Fibroblast of skin of right biceps (primary cell): ENCODE data around the gene GPR35.

Source experiments
- DNase-seq: peaks from one replicate; pipeline ENCODE4 v3.0.0-alpha.2; 2013

GPR35 gene

GRCh38 chr2:240624950-240625621, at the start of gene GPR35:
Gene GPR35, plus strand, starts transcription at chr2:240625480. Its CDS starts 4,473 bp downstream, at chr2:240629953.
- DNase-seq = peak; percentile 82

- no peak for DNase-seq
Observed at GRCh38 chr2:240576036-240576435, 49.2 kb upstream of the GPR35 start.

DNA sequence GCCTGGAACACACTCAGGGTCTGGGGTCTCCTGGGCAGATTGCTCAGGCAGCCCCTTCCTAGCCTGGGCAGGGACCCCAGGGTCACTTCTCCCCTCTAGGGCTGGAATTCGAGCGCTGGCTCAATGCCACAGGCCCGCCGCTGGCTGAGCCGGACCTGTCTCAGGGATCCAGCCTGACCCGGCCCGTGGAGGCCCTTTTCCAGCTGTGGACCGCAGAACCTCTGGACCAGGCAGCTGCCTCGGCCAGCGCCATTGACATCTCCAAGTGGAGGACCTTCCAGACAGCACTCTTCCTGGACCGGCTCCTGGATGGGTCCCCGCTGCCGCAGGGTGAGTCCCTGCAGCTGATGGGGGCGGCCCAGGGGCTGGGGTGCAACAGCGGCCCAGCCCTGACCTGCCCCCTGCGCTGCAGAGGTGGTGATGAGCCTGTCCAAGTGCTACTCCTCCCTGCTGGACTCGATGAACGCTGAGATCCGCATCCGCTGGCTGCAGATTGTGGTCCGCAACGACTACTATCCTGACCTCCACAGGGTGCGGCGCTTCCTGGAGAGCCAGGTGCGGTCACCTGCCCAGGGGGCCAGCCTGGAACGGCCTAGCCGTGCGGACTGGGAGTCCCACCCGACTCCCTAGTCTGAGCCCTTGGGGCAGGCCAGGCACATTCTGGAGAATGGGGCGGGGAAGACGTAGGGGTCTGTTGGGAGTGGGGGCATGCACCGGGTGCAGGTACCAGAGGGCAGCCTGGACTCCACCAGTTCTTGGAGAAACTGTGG, 48.7 kb upstream of the GPR35 start:
- DNase-seq = no peak

DNA sequence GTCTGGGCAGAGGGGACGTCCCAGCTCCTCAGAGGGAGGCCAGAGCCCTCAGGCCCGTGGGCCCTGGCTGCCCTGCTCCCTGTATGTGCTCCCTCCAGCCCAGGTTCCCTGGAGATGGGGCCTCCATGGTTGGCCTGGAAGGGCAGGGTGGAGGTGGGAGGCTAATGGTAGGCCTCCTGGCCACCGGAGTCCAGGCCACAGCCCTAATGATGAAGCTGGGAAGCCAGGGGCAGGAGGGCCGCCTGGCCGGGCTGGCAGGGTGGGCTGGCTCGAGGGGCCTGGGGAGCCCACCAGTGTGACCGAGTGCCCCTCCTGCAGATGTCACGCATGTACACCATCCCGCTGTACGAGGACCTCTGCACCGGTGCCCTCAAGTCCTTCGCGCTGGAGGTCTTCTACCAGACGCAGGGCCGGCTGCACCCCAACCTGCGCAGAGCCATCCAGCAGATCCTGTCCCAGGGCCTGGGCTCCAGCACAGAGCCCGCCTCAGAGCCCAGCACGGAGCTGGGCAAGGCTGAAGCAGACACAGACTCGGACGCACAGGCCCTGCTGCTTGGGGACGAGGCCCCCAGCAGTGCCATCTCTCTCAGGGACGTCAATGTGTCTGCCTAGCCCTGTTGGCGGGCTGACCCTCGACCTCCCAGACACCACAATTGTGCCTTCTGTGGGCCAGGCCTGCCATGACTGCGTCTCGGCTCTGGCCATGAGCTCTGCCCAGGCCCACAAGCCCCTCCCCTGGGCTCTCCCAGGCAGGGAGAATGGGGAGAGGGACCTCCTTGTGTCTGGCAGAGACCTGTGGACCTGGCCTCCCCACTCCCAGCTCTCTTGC, 47.8 kb upstream of the GPR35 start:
- DNase-seq = no peak

GRCh38 chr2:240578110-240578450, 47.2 kb upstream of the GPR35 start:
- DNase-seq = no peak

DNA sequence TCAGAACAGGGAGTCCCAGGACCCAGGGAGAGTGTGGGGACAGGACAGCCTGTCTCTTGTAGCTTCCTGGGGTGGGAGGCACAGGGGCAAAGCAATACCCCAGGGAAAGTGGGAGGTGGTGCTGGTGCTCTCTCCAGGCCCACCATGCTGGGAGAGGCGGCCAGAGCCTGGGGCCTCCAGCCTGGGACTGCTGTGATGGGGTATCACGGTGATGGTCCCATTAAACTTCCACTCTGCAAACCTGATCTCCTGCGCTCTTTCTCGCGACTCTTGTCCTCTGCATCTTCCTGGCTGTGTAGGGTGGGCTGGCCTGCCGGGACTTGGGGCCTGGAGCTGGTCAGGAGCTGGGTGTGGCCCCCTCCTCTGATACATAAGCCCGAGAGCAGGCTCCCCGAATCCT, 46.8 kb upstream of the GPR35 start:
- DNase-seq = no peak

DNA sequence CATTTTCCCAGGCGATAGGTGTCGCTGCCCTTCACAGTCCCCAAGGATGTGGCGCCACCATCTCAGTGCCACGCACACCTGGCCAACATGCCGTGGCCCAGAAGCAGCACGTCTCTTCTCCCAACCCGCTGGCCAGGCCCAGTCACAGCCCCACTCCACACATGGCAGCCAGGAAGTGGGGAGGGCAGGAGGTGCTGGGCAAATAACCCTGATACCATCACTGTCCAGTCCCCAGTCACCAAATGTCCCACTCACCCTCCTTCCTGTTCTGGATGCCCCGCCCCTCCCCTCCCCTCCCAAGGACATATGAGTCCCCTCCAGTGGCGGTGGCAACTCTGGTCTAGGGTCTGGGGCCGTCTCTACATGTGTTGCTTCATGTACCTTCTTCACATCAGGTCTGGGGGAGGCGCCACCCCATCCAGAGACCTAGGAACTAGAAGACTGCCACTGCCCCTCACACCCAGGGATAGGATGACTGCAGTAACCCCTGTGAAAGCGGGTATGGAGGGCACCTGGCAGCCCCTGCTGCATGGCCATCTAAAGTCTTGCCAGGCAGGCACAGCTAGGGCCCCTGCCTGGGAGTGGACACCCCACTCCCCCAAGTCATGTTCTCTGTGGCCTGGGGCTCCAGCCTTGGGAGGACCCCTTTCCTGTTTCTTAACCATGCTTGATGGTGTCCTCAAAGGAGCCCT, 46.1 kb upstream of the GPR35 start:
- DNase-seq = no peak

DNA sequence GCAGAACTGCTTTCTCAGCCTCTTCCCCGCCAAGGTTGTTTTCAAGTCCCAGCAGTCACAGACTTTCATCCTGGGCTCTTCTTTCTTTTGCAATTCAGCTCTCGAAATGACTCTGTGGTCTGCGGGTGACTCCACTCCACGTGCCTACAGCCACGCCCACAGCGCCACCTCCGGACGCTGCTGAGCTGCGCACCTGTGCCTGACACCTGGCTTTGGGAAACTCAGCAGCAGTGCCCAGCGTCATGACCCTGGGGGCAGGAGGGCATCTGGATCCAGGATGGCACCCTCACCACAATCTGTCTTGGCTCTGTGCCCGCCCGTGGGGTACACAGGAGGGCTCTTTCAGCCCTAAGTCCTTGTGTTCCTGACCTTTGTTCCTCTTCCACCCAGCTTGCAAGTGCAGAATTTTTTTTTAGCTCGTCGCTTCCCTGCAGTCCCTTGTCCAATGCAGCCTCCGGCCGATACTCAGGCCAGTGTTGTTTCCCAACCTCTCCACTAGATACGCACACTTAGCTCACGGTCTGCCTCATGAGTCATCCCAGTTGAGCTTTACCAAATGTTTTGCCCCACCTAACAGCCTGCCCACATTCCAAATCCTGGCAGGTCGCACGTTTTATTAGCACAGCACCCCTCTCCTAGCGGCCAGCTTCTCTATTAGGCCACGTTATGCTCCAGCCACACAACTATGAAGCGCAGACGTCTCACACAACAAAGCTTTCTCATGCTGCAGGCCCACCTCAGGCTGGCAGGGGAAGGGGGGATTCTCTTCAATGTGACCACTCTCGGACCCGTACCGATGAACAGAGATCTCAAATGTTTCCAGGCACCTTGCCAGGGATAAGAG, 45.3 kb upstream of the GPR35 start:
- peak; percentile 32 for DNase-seq

GRCh38 chr2:240581811-240582210, 43.5 kb upstream of the GPR35 start:
- DNase-seq = no peak

GRCh38 chr2:240582781-240583180, 42.5 kb upstream of the GPR35 start:
- DNase-seq = no peak

- no peak for DNase-seq
Observed at GRCh38 chr2:240583774-240584173, 41.5 kb upstream of the GPR35 start.

DNA sequence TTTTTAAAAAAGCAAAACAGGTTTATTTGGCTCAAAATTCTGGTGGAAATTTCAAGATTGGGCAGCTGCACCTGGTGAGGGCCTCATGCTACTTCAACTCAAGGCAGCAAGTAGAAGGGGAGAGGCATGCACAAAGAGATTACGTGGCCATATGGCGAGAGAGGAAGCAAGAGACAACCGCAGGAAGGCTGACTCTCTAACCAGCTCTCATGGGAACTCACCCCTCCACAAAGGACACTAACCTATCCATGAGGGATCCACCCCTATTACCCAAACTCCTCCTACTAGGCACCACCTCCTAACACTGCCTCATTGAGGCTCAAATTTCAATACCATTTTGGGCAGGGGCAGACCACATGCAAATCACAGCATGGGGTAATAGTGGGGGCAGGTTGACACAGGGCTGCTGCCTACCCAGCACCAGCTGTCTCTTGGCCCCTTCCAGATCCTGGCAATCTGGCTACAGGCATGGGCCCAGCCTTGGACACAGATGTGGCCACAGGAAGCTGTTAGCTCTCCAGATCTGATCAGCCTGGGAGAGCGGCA, 40.7 kb upstream of the GPR35 start:
- peak; percentile 38 for DNase-seq

GRCh38 chr2:240585101-240585500, 40.2 kb upstream of the GPR35 start:
- DNase-seq = no peak

- no peak for DNase-seq
Observed at GRCh38 chr2:240585681-240586197, 39.5 kb upstream of the GPR35 start.

GRCh38 chr2:240586198-240586918, 38.9 kb upstream of the GPR35 start, which contains the start of gene CAPN10:
Gene CAPN10, plus strand, starts transcription at chr2:240586734. Its CDS starts 178 bp downstream, at chr2:240586912.
- DNase-seq = peak; percentile 94

GRCh38 chr2:240586919-240587800, 38.1 kb upstream of the GPR35 start:
- no peak for DNase-seq

DNA sequence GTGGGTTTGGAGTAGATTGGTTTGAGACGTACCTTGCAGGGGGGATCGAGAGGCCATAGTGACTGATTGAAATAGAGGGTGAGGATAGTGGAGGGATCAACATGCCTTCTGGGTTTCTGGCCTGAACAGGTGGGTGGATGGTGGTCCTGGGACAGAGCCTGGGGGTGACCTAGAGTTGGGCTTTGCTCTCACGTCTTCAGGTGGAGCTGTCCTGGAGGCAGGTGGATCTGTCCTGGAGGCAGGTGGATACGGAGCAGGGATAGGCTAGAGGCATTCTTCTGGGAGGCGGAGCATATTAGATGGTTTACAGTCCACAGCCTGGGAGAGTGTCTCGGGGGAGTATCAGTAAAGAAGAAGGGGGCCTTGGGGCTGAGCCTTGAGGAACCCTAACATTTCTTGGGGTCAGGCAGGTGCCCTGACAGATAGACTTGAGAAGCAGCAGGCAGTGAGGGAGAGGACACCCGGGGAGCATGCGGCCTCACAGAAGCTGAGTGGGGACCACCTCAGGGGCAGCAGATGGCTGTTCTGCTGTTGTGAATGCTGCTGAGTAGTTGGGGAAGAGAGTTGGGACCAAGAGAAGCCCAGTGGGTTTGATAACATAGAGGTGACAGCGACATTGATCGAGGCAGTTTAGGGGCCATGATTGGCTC, 37.1 kb upstream of the GPR35 start:
- no peak for DNase-seq

- DNase-seq = no peak
Observed at GRCh38 chr2:240588669-240589068, 36.6 kb upstream of the GPR35 start.

DNA sequence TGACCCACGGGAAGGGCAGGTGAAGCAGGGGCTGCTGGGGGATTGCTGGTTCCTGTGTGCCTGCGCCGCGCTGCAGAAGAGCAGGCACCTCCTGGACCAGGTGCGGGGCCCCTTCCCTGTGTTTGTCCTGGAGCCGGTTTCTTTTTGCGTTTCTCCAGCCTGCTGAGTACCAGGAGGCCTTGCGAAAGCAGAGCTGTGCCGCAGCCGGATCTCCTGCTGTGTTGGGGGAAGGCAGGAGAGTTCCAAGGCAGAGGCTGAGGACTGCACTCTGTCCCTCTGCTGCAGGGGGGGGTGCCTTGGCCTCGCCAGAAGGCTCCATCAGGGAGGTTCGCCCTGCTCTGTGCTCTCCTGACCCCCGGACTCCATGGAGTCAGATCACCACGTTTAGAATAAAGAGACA, 35.9 kb upstream of the GPR35 start:
- no peak for DNase-seq
